Vagina (tissue), 2 donors: ENCODE results near the gene ABCA7. TPM values are rescaled to one million over a fixed set of nuclear protein-coding genes. Genes with fewer than 3 reads are reported as not detected.
A peak's percentile ranks its signal among the peaks of the same experiment; 100 is the strongest.
"Not testable (repeated sequence)": the region's sequence is repeated elsewhere in the genome, so short reads cannot be mapped to it uniquely, and the experiment has no call there.

Source experiments
- DNase-seq, 2 donors: peaks; one replicate each; pipeline ENCODE4 v3.0.0-alpha.2; 2017; ENCODE audit errors: extremely low spot score in 2 of 2
- H3K27ac ChIP-seq: fragments of 200-600 bp; sonication (generic); one replicate; pipeline ENCODE4 v1.5.1; 2019
- H3K27me3 ChIP-seq: fragments of 200-600 bp; sonication (generic); one replicate; pipeline ENCODE4 v1.5.1; 2019
- H3K36me3 ChIP-seq, 2 donors: fragments of 200-600 bp; sonication (generic); one replicate each; pipeline ENCODE4 v1.5.1; 2017 to 2019
- H3K4me1 ChIP-seq: fragments of 200-600 bp; sonication (generic); one replicate; pipeline ENCODE4 v1.5.1; 2019
- H3K4me3 ChIP-seq, 2 donors: fragments of 200-600 bp; sonication (generic); 1 replicate in 1 of 2; 2 replicates in 1 of 2; pipeline ENCODE4 v1.5.1; 2016 to 2019
- H3K9me3 ChIP-seq: fragments of 200-600 bp; sonication (generic); one replicate; pipeline ENCODE4 v1.5.1; 2019
- POLR2A ChIP-seq, 2 donors: fragments of 450-650 bp; IDR thresholded peaks; one replicate each; pipeline ENCODE4 v1.6.1; 2017; ENCODE audit warnings: antibody characterized with exemption in 2 of 2, mild to moderate bottlenecking in 2 of 2, moderate library complexity in 2 of 2
- POLR2AphosphoS5 ChIP-seq, 2 donors: sonication (generic); formaldehyde crosslinking; IDR thresholded peaks; one replicate each; pipeline ENCODE4 v1.9.0; 2017; ENCODE audit warnings: antibody characterized with exemption in 2 of 2, mild to moderate bottlenecking in 2 of 2, low read depth in 1 of 2; ENCODE audit not compliant: insufficient read depth in 1 of 2
- intact Hi-C: fragments of 100-400 bp; cut with DNase I; formaldehyde crosslinking; loops from one replicate; pipeline ENCODE4 v1.15.1; 2023
- total RNA-seq: library from RNA; depleted of rRNA; stranded (reverse); fragments of >200 nt; gene quantifications from one replicate; pipeline ENCODE4 v1.2.3, GENCODE V29; 2016
- TF ChIP-seq, protein P1 (sequence below), 3 experiments: fragments of 450-650 bp in 2 of 3; fragments of 200-600 bp in 1 of 3; sonication (generic) in 1 of 3; IDR thresholded peaks; one replicate each; pipeline ENCODE4 v1.5.1; 2017 to 2019; ENCODE audit warnings: antibody characterized with exemption in 3 of 3, mild to moderate bottlenecking in 2 of 3, moderate library complexity in 2 of 3

ABCA7 gene
- total RNA-seq, 1 donor from 2014 or later, result 29.5 TPM

DNA sequence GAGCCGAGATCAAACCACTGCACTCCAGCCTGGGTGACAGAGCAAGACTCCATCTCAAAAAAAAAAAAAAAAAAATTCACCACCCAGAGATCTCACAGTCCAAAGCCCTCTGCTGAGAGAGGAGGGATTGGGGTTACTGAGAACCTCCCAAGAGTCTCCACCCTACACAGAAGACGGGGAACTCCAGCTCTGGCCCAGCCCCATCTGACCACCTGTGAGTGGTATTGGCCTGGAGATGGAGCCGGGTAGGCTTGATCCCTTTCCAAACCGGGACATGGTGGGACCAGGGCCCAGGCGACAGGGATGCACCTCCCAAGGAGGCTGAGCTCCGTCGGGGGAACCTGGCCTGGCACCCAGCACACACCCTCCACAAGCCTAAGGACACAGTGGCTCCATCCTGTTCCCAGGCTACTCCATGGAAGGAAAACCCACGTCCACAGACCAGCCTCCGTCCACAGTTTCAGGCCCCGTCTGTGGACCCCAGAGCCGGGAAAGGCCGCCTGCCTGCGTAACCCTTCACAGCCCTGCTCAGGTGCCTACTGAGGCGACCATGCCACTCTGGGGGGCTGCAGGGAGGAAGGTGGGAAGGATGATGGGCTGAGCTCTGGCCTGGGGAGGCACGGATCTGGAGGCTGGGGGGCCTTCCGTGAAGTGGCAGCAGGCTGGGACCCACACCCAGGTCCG lies 20.8 kb upstream of the ABCA7 start:
- H3K4me1 ChIP-seq, result peaks cover 72% of the 10 kb centered on the region
- H3K9me3 ChIP-seq, result no peaks in the 10 kb centered on the region
- H3K36me3 ChIP-seq, result no peaks in the 10 kb centered on the region
- no peaks in the 10 kb centered on the region for H3K27me3 ChIP-seq
- TF ChIP-seq, protein P1, sequence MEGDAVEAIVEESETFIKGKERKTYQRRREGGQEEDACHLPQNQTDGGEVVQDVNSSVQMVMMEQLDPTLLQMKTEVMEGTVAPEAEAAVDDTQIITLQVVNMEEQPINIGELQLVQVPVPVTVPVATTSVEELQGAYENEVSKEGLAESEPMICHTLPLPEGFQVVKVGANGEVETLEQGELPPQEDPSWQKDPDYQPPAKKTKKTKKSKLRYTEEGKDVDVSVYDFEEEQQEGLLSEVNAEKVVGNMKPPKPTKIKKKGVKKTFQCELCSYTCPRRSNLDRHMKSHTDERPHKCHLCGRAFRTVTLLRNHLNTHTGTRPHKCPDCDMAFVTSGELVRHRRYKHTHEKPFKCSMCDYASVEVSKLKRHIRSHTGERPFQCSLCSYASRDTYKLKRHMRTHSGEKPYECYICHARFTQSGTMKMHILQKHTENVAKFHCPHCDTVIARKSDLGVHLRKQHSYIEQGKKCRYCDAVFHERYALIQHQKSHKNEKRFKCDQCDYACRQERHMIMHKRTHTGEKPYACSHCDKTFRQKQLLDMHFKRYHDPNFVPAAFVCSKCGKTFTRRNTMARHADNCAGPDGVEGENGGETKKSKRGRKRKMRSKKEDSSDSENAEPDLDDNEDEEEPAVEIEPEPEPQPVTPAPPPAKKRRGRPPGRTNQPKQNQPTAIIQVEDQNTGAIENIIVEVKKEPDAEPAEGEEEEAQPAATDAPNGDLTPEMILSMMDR (IDR thresholded peaks at IDR 0.05), result no peak
- TF ChIP-seq POLR2AphosphoS5 (IDR thresholded peaks at IDR 0.05; ENCODE audit: insufficient read depth in 1 of 2, low read depth in 1 of 2) (no peak), POLR2A (IDR thresholded peaks at IDR 0.05) (no peak)
- H3K4me3 ChIP-seq, result peak overlapping the region; percentile 86 to 87
- intact Hi-C loops, result no loop called here
- H3K27ac ChIP-seq, result peak overlapping the region; percentile 97
- DNase-seq, result no peak

DNA sequence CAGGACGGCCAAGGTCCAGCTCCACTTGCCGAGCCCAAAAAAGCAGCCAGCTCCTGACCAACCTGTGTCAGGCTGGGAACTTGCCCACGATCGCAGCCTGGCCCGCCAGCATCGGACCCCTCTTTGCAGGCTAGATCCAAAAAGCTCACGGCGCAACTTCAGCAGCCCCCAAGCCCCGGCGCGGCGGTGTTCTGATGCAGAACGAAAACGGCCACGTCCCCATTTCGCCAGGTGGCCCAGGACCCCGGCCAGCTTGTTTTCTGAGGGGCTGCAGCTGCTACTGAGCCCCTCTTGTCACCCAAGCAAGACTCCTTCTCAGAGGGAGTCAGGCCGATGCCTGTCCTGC lies 20.3 kb upstream of the ABCA7 start:
- no peak for TF ChIP-seq POLR2A (IDR thresholded peaks at IDR 0.05)
- intact Hi-C loops, result no loop called here
- H3K4me1 ChIP-seq, result peaks cover 68% of the 10 kb centered on the region
- no peaks in the 10 kb centered on the region for H3K36me3 ChIP-seq
- H3K4me3 ChIP-seq, result peak overlapping the region; percentile 86 to 87
- no peak for DNase-seq
- no peaks in the 10 kb centered on the region for H3K27me3 ChIP-seq
- H3K9me3 ChIP-seq, result no peaks in the 10 kb centered on the region
- H3K27ac ChIP-seq, result peak overlapping the region; percentile 97

DNA sequence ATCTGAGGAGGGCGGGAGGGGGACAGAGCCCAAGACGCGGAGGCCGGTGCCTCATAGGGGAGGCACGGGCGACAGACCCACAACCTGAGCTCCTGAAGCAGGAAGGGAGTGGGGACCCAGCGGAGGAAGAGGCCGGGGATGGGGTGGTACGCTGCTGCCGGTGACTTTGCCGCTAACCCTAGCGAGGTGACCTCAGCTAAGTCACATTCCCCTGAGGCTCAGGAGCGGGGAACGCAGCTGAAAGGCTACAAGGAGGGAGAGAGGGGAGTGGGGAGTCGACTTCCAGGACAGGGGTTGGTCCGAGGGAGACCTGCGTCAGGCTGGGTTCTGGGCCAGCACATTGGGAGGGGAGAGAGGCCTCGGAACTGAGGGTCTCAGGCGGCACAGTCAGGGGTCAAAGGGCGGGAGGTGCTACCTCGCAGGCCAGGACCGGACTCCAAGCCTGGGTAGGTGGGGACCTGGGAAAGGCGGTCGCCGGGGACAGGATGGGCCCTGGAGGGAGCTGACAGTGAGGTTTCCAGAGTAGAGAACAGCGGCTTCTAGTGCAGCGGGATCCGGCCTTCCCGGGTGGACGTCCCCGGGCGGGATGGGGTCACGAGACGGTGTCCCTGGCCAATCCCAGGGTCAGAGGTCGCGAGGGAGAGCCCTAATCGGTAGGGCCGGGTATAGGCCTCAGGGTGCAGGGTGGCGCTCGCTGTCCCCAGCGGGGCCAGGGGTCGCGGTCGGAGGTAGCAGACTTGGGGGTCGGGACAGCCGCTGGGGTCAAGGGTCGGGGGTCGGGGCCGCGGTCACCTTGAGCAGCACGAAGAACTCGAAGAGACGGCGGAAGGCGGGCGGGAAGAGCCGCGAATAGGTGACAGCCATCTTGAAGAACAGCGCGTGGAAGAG lies 19.7 kb upstream of the ABCA7 start:
- H3K27me3 ChIP-seq, result no peaks in the 10 kb centered on the region
- TF ChIP-seq, protein P1 (IDR thresholded peaks at IDR 0.05), result no peak
- TF ChIP-seq POLR2A (IDR thresholded peaks at IDR 0.05), result no peak
- no peak for TF ChIP-seq POLR2AphosphoS5 (IDR thresholded peaks at IDR 0.05; ENCODE audit: insufficient read depth in 1 of 2, low read depth in 1 of 2)
- H3K9me3 ChIP-seq, result no peaks in the 10 kb centered on the region
- H3K4me3 ChIP-seq, result peak overlapping the region; percentile 86 to 87
- H3K36me3 ChIP-seq, result no peaks in the 10 kb centered on the region
- no peak for DNase-seq
- peaks cover 62% of the 10 kb centered on the region for H3K4me1 ChIP-seq
- peak overlapping the region; percentile 97 for H3K27ac ChIP-seq
- intact Hi-C loops, result loop anchor here (5.0 kb wide), 1 partner anchor 227 kb away; the partner anchor contains the start of gene MIDN

DNA sequence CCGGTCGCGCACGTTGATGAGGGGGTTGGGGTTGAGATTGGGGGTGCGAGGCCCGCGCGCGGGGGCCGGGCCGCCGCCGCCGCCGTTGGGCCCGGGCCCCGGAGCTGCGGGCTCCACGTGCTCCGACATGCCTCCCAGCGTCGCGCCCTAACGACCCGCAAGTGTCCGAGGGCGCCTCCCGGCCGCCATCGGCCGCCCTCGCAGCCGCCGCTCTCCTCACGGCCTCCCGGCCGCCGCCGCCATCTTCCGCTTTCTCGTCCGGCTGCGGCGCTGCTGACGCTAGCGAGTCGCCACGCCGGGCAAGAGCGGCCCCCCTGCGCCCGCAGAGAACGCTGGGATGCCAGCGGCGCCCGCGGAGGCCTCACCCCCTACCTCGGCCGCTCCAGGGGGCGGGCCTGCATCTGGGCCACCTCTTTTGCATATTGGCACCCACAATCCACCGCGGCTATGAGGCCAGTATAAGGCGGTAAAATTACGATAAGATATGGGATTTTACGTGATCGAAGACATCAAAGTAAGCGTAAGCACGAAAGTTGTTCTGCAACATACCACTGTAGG lies 19.0 kb upstream of the ABCA7 start, which contains the start of gene TMEM259:
Gene TMEM259, minus strand, starts transcription at position 256 of the 558 bp plus-strand sequence. Its CDS starts 127 bp downstream, at position 129.
- peaks cover 56% of the 10 kb centered on the region for H3K4me1 ChIP-seq
- peak within 1 kb of the TSS; percentile 97 for H3K27ac ChIP-seq
- H3K9me3 ChIP-seq, result no peaks in the 10 kb centered on the region
- TF ChIP-seq, protein P1 (IDR thresholded peaks at IDR 0.05), result no peak
- peak in 1 of 2 donors; percentile 71 for TF ChIP-seq POLR2A (IDR thresholded peaks at IDR 0.05)
- no peak for DNase-seq
- intact Hi-C loops, result loop anchor here (5.0 kb wide), 1 partner anchor 226 kb away; the partner anchor contains the start of gene MIDN
- H3K36me3 ChIP-seq, result no peaks in the 10 kb centered on the region
- H3K4me3 ChIP-seq, result peak within 1 kb of the TSS; percentile 86 to 87
- no peaks in the 10 kb centered on the region for H3K27me3 ChIP-seq

DNA sequence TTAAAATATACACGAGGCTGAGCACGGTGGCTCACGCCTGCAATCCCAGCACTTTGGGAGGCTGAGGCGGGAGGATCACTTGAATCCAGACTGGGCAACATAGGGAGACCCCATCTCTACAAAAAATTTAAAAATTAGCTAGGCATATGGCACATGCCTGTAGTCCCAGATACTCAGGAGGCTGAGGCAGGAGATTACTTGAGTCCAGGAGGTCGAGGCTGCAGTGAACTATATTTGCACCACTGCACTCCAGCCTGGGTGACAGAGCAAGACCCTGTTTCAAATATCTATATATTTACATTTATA lies 16.1 kb upstream of the ABCA7 start:
- not testable (repeated sequence) for H3K36me3 ChIP-seq, H3K27ac ChIP-seq, H3K4me3 ChIP-seq, H3K9me3 ChIP-seq, DNase-seq, H3K27me3 ChIP-seq
- peaks cover 47% of the 10 kb centered on the region for H3K4me1 ChIP-seq
- intact Hi-C loops, result loop anchor here (5.0 kb wide), 1 partner anchor 223 kb away; the partner anchor contains the start of gene MIDN

DNA sequence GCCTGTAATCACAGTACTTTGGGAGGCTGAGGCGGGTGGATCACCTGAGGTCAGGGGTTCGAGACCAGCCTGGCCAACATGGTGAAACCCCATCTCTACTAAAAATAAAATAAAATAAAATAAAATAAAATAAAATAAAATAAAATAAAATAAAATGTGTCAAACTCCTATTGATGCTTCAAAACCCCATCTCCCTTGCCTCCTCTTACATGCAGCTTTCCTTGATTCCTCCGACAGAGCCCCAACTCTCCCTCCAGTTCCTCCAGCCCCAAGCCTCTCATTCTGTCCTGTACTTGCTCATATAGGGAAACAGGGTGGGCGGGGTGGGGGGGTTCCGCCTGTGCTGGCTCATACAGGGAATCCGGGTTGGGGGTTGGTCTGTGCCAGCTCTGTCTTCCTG lies 14.8 kb upstream of the ABCA7 start:
- not testable (repeated sequence) for H3K36me3 ChIP-seq, DNase-seq, H3K9me3 ChIP-seq, H3K27me3 ChIP-seq, H3K4me3 ChIP-seq, H3K27ac ChIP-seq
- H3K4me1 ChIP-seq, result peaks cover 46% of the 10 kb centered on the region
- intact Hi-C loops, result loop anchor here (5.0 kb wide), 1 partner anchor 77 kb away; the partner anchor contains the start of gene GPX4
